GM23338 (cell line): Measurements from ENCODE around the gene PTPRN2.

Experiments used
- CREB1 ChIP-seq: fragments of 250-450 bp; sonication (Bioruptor Pico); IDR thresholded peaks from 2 replicates; pipeline ENCODE4 v1.5.0; 2020; ENCODE audit warnings: low read depth, mild to moderate bottlenecking, moderate library complexity
- CTCF ChIP-seq, 2 experiments: fragments of 200-600 bp in 1 of 2; sonication (generic) in 1 of 2; conservative IDR thresholded peaks; 2 replicates each; pipeline versions ENCODE4 v1.5.1 to v1.6.1; 2016 to 2017; ENCODE audit warnings: antibody characterized with exemption in 2 of 2, low read depth in 2 of 2, mild to moderate bottlenecking in 2 of 2, moderate library complexity in 1 of 2
- EZH2 ChIP-seq: fragments of 200-600 bp; sonication (generic); IDR thresholded peaks from one replicate; pipeline ENCODE4 v1.8.0; 2017; ENCODE audit warnings: antibody characterized with exemption, mild to moderate bottlenecking, low read depth; ENCODE audit not compliant: unreplicated experiment
- EZH2phosphoT487 ChIP-seq: fragments of 200-600 bp; sonication (generic); IDR thresholded peaks from one replicate; pipeline ENCODE4 v1.8.1; 2018; ENCODE audit warnings: antibody characterized with exemption; ENCODE audit not compliant: unreplicated experiment
- JUNB ChIP-seq: IDR thresholded peaks from one replicate; pipeline ENCODE4 v1.6.1; 2016; ENCODE audit warnings: antibody characterized with exemption; ENCODE audit not compliant: unreplicated experiment
- POLR2AphosphoS5 ChIP-seq: IDR thresholded peaks from 2 replicates; pipeline ENCODE4 v1.6.1; 2016; ENCODE audit warnings: antibody characterized with exemption, low read depth
- ZNF114 ChIP-seq: fragments of 250-450 bp; sonication (Bioruptor Pico); IDR thresholded peaks from 2 replicates; pipeline ENCODE4 v1.5.0; 2020; ENCODE audit warnings: mild to moderate bottlenecking, moderate library complexity
- ZNF331 ChIP-seq: fragments of 250-450 bp; sonication (Bioruptor Pico); IDR thresholded peaks from 2 replicates; pipeline ENCODE4 v1.5.0; 2020; ENCODE audit warnings: low read depth, mild to moderate bottlenecking, moderate library complexity
- TF ChIP-seq, protein P1 (sequence below): IDR thresholded peaks from one replicate; pipeline ENCODE4 v1.6.1; 2018; ENCODE audit warnings: antibody characterized with exemption; ENCODE audit not compliant: unreplicated experiment
- TF ChIP-seq, protein P2 (sequence below): IDR thresholded peaks from 2 replicates; pipeline ENCODE4 v1.6.1; 2016; ENCODE audit warnings: antibody characterized with exemption
- TF ChIP-seq, protein P3 (sequence below): fragments of 250-450 bp; sonication (Bioruptor Pico); IDR thresholded peaks from 2 replicates; pipeline ENCODE4 v1.5.0; 2020; ENCODE audit warnings: mild to moderate bottlenecking, moderate library complexity

DNA sequence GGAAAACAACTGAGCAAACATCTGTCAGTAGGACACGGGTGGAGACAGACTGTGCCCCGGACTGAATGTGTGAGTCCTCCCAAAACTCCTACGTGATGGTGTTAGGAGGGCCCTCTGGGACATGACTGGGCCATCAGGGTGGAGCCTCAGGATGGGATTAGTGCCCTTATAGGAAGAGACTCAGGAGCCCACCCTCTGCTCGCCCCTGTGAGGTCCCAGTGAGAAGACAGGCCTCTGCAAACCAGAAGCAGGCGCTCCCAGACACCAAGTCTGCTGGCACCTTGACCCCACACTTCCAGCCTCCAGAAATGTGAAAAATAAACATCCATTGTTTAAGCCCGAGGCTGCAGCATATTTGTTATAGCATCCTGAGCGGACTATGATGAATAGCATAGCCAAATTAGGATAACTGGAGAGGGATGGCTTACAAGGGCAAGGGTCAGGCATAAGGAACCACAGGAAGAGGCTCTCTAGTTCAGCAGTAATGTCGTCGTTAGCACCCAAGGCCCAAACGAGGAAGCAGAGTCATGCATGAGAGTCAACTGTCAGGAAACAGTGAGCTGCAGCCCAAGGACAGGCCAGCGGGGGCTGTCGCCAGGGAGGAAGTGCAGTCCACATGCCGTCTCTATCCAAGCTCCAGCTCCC is 50.6 kb downstream of the PTPRN2 start:
- TF ChIP-seq CTCF (conservative IDR thresholded peaks at IDR 0.05; ENCODE audit: low read depth in 2 of 2) (no peak), CREB1 (CRISPR knock-in tag) (no peak), POLR2AphosphoS5 (no peak), EZH2 (no peak), EZH2phosphoT487 (no peak), ZNF331 (CRISPR knock-in tag) (no peak), JUNB (no peak), ZNF114 (CRISPR knock-in tag) (no peak)
- TF ChIP-seq, protein P1, sequence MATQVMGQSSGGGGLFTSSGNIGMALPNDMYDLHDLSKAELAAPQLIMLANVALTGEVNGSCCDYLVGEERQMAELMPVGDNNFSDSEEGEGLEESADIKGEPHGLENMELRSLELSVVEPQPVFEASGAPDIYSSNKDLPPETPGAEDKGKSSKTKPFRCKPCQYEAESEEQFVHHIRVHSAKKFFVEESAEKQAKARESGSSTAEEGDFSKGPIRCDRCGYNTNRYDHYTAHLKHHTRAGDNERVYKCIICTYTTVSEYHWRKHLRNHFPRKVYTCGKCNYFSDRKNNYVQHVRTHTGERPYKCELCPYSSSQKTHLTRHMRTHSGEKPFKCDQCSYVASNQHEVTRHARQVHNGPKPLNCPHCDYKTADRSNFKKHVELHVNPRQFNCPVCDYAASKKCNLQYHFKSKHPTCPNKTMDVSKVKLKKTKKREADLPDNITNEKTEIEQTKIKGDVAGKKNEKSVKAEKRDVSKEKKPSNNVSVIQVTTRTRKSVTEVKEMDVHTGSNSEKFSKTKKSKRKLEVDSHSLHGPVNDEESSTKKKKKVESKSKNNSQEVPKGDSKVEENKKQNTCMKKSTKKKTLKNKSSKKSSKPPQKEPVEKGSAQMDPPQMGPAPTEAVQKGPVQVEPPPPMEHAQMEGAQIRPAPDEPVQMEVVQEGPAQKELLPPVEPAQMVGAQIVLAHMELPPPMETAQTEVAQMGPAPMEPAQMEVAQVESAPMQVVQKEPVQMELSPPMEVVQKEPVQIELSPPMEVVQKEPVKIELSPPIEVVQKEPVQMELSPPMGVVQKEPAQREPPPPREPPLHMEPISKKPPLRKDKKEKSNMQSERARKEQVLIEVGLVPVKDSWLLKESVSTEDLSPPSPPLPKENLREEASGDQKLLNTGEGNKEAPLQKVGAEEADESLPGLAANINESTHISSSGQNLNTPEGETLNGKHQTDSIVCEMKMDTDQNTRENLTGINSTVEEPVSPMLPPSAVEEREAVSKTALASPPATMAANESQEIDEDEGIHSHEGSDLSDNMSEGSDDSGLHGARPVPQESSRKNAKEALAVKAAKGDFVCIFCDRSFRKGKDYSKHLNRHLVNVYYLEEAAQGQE, result no peak
- TF ChIP-seq, protein P2, sequence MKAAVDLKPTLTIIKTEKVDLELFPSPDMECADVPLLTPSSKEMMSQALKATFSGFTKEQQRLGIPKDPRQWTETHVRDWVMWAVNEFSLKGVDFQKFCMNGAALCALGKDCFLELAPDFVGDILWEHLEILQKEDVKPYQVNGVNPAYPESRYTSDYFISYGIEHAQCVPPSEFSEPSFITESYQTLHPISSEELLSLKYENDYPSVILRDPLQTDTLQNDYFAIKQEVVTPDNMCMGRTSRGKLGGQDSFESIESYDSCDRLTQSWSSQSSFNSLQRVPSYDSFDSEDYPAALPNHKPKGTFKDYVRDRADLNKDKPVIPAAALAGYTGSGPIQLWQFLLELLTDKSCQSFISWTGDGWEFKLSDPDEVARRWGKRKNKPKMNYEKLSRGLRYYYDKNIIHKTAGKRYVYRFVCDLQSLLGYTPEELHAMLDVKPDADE, result no peak
- TF ChIP-seq, protein P3, sequence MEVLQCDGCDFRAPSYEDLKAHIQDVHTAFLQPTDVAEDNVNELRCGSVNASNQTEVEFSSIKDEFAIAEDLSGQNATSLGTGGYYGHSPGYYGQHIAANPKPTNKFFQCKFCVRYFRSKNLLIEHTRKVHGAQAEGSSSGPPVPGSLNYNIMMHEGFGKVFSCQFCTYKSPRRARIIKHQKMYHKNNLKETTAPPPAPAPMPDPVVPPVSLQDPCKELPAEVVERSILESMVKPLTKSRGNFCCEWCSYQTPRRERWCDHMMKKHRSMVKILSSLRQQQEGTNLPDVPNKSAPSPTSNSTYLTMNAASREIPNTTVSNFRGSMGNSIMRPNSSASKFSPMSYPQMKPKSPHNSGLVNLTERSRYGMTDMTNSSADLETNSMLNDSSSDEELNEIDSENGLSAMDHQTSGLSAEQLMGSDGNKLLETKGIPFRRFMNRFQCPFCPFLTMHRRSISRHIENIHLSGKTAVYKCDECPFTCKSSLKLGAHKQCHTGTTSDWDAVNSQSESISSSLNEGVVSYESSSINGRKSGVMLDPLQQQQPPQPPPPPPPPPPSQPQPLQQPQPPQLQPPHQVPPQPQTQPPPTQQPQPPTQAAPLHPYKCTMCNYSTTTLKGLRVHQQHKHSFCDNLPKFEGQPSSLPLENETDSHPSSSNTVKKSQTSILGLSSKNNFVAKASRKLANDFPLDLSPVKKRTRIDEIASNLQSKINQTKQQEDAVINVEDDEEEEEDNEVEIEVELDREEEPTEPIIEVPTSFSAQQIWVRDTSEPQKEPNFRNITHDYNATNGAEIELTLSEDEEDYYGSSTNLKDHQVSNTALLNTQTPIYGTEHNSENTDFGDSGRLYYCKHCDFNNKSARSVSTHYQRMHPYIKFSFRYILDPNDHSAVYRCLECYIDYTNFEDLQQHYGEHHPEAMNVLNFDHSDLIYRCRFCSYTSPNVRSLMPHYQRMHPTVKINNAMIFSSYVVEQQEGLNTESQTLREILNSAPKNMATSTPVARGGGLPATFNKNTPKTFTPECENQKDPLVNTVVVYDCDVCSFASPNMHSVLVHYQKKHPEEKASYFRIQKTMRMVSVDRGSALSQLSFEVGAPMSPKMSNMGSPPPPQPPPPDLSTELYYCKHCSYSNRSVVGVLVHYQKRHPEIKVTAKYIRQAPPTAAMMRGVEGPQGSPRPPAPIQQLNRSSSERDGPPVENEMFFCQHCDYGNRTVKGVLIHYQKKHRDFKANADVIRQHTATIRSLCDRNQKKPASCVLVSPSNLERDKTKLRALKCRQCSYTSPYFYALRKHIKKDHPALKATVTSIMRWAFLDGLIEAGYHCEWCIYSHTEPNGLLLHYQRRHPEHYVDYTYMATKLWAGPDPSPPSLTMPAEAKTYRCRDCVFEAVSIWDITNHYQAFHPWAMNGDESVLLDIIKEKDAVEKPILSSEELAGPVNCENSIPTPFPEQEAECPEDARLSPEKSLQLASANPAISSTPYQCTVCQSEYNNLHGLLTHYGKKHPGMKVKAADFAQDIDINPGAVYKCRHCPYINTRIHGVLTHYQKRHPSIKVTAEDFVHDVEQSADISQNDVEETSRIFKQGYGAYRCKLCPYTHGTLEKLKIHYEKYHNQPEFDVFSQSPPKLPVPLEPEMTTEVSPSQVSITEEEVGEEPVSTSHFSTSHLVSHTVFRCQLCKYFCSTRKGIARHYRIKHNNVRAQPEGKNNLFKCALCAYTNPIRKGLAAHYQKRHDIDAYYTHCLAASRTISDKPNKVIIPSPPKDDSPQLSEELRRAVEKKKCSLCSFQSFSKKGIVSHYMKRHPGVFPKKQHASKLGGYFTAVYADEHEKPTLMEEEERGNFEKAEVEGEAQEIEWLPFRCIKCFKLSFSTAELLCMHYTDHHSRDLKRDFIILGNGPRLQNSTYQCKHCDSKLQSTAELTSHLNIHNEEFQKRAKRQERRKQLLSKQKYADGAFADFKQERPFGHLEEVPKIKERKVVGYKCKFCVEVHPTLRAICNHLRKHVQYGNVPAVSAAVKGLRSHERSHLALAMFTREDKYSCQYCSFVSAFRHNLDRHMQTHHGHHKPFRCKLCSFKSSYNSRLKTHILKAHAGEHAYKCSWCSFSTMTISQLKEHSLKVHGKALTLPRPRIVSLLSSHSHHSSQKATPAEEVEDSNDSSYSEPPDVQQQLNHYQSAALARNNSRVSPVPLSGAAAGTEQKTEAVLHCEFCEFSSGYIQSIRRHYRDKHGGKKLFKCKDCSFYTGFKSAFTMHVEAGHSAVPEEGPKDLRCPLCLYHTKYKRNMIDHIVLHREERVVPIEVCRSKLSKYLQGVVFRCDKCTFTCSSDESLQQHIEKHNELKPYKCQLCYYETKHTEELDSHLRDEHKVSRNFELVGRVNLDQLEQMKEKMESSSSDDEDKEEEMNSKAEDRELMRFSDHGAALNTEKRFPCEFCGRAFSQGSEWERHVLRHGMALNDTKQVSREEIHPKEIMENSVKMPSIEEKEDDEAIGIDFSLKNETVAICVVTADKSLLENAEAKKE, result no peak
